ENCODE data around the gene ANKRA2.

Gene ANKRA2

GRCh38 chr5:73591698-73592501 is 26.5 kb upstream of the ANKRA2 start:
- H3K27ac ChIP-seq, result no peak overlapping the region
- no peak for DNase-seq
- no peak for TF ChIP-seq CTCF (IDR thresholded peaks at IDR 0.05; ENCODE audit: low read depth, low read length)
- H3K4me3 ChIP-seq (ENCODE audit: low read depth, low read length), result no peak overlapping the region
- H3K27me3 ChIP-seq (ENCODE audit: insufficient read depth, low read depth, severe bottlenecking), result no peaks in the 10 kb centered on the region
- H3K9me3 ChIP-seq (ENCODE audit: severe bottlenecking), result no peaks in the 10 kb centered on the region
- no peaks in the 10 kb centered on the region for H3K36me3 ChIP-seq

GRCh38 chr5:73591102-73591695 is 25.8 kb upstream of the ANKRA2 start:
- Histone ChIP-seq H3K36me3 (no peaks in the 10 kb centered on the region), H3K27ac (no peak overlapping the region), H3K4me3 (ENCODE audit: low read depth, low read length) (no peak overlapping the region), H3K27me3 (ENCODE audit: insufficient read depth, low read depth, severe bottlenecking) (no peaks in the 10 kb centered on the region), H3K9me3 (ENCODE audit: severe bottlenecking) (no peaks in the 10 kb centered on the region)
- peak; percentile 50; the same call in 1 of the 2 replicates for TF ChIP-seq CTCF (IDR thresholded peaks at IDR 0.05; ENCODE audit: low read depth, low read length)
- DNase-seq, result peak; percentile 47

- no peaks in the 10 kb centered on the region for H3K27me3 ChIP-seq (ENCODE audit: insufficient read depth, low read depth, severe bottlenecking)
- no peaks in the 10 kb centered on the region for H3K9me3 ChIP-seq (ENCODE audit: severe bottlenecking)
- H3K27ac ChIP-seq, result no peak overlapping the region
- H3K36me3 ChIP-seq, result no peaks in the 10 kb centered on the region
- H3K4me3 ChIP-seq (ENCODE audit: low read depth, low read length), result no peak overlapping the region
- no peak for TF ChIP-seq CTCF (IDR thresholded peaks at IDR 0.05; ENCODE audit: low read depth, low read length)
- DNase-seq, result no peak
Observed at GRCh38 chr5:73587923-73588322, 22.5 kb upstream of the ANKRA2 start.

- TF ChIP-seq CTCF (IDR thresholded peaks at IDR 0.05; ENCODE audit: low read depth, low read length), result no peak
- DNase-seq, result no peak
- H3K27ac ChIP-seq, result no peak overlapping the region
- H3K36me3 ChIP-seq, result peaks cover 27% of the 10 kb centered on the region
- H3K9me3 ChIP-seq (ENCODE audit: severe bottlenecking), result no peaks in the 10 kb centered on the region
- no peaks in the 10 kb centered on the region for H3K27me3 ChIP-seq (ENCODE audit: insufficient read depth, low read depth, severe bottlenecking)
- H3K4me3 ChIP-seq (ENCODE audit: low read depth, low read length), result no peak overlapping the region
Observed at GRCh38 chr5:73582285-73583145, 17.1 kb upstream of the ANKRA2 start.

GRCh38 chr5:73565969-73566547 is 619 bp upstream of the ANKRA2 start:
- Histone ChIP-seq H3K9me3 (ENCODE audit: severe bottlenecking) (no peaks in the 10 kb centered on the region), H3K27ac (peak overlapping the region; percentile 93), H3K27me3 (ENCODE audit: insufficient read depth, low read depth, severe bottlenecking) (no peaks in the 10 kb centered on the region), H3K36me3 (peaks cover 28% of the 10 kb centered on the region), H3K4me3 (ENCODE audit: low read depth, low read length) (peak overlapping the region; percentile 100)
- no peak for TF ChIP-seq CTCF (IDR thresholded peaks at IDR 0.05; ENCODE audit: low read depth, low read length)
- DNase-seq, result no peak

Measured in WERI-Rb-1 (cell line).